OCI-LY3 (cell line): ENCODE results near the gene DAB1.

Experiments used
- CTCF ChIP-seq: fragments of 200-600, 300-600 bp; sonication (generic); IDR thresholded peaks from 2 replicates; pipeline ENCODE4 v1.5.1; 2014; ENCODE audit warnings: antibody characterized with exemption, low read length, low read depth
- EZH2phosphoT487 ChIP-seq: fragments of 200-600 bp; shearing (Covaris generic); IDR thresholded peaks from 2 replicates; pipeline ENCODE4 v1.6.1; 2018; ENCODE audit warnings: antibody characterized with exemption, mixed run types, low read depth

- TF ChIP-seq CTCF (no peak), EZH2phosphoT487 (no peak)
Measured at GRCh38 chr1:57255945-57256344, 167.9 kb downstream of the DAB1 start.
